ENCODE data around the gene ZNF324B. TPM values are rescaled to one million over a fixed set of nuclear protein-coding genes. Genes with fewer than 3 reads are reported as not detected.

The ZNF324B gene
- total and polyA plus RNA-seq, 2 donors (not counting 3 experiments of a cell fraction or from before 2014, with no cell fraction given) = 3.4 to 6.9 TPM

DNA sequence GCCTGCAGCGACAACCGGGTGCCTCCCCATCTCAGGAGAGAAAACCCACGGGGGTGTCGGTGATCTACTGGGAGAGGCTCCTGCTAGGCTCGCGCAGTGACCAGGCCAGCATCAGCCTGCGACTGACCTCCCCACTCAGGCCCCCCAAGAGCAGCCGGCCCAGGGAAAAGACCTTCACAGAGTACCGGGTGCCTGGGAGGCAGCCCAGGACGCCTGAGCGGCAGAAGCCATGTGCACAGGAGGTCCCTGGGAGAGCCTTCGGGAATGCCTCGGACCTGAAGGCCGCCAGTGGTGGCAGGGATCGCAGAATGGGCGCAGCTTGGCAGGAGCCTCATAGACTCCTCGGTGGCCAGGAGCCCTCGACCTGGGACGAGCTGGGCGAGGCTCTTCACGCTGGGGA is 3.9 kb downstream of the ZNF324B start:
- BruUV-seq (replicated peaks) = no TSS peak
- dilution Hi-C loops (cut with MboI; ENCODE audit: extremely low pct_ligation_motif_present, low sequenced_read_pairs) = no loop called here
- DNase-seq (ENCODE audit: low read depth, low spot score) (no peak), FAIRE-seq (no peak)
- Histone ChIP-seq H4K20me1 (replicated peaks; ENCODE audit: control insufficient read depth, extremely low read depth, insufficient read depth, low read length) (no peaks in the 10 kb centered on the region), H3K36me3 (ENCODE audit: control insufficient read depth in 2 of 2, extremely low read depth in 1 of 2, insufficient read depth in 2 of 2, low read length in 2 of 2) (peaks cover 0 to 12% of the 10 kb centered on the region in 2 experiments), H3K79me2 (ENCODE audit: control insufficient read depth, insufficient read depth, low read length) (no peaks in the 10 kb centered on the region), H3K27me3 (ENCODE audit: control insufficient read depth in 2 of 2, insufficient read depth in 2 of 2, low read length in 2 of 2) (no peaks in the 10 kb centered on the region), H3K27ac (ENCODE audit: insufficient read depth, low read depth, low read length) (no peak overlapping the region), H3K9ac (replicated peaks; ENCODE audit: extremely low read depth, insufficient read depth, low read length) (no peak overlapping the region), H3K4me3 (replicated peaks in 1 of 3; ENCODE audit: insufficient read depth in 1 of 3, low read depth in 1 of 3, low read length in 3 of 3) (no peak overlapping the region), H3K9me3 (replicated peaks; ENCODE audit: control insufficient read depth, insufficient read depth, low read length) (no peaks in the 10 kb centered on the region), H3K4me1 (ENCODE audit: control insufficient read depth, extremely low read depth, insufficient read depth, low read length) (peaks cover 3% of the 10 kb centered on the region), H2AFZ (ENCODE audit: low read depth, low read length) (no peak overlapping the region), H3K4me2 (ENCODE audit: insufficient read depth, low read length) (no peak overlapping the region), H3K9me1 (replicated peaks; ENCODE audit: control insufficient read depth, extremely low read depth, insufficient read depth, low read length) (no peaks in the 10 kb centered on the region)
- intact Hi-C loops (cut with micrococcal nuclease) = no loop called here
- ChIA-PET CTCF (no interaction called here), POLR2A (no interaction called here)
- TF ChIP-seq POLR2A (IDR thresholded peaks at IDR 0.05; ENCODE audit: low read depth, low read length) (no peak), GATA2 (IDR thresholded peaks at IDR 0.05; ENCODE audit: insufficient read depth, insufficient read length, low read depth, low read length) (no peak), FOS (IDR thresholded peaks at IDR 0.05; ENCODE audit: borderline replicate concordance, insufficient read depth, low read length) (no peak), JUN (IDR thresholded peaks at IDR 0.05; ENCODE audit: borderline replicate concordance, insufficient read depth, insufficient read length, low read depth) (no peak), EZH2 (IDR thresholded peaks at IDR 0.05; ENCODE audit: borderline replicate concordance, low read depth, low read length, severe bottlenecking) (no peak)

DNA sequence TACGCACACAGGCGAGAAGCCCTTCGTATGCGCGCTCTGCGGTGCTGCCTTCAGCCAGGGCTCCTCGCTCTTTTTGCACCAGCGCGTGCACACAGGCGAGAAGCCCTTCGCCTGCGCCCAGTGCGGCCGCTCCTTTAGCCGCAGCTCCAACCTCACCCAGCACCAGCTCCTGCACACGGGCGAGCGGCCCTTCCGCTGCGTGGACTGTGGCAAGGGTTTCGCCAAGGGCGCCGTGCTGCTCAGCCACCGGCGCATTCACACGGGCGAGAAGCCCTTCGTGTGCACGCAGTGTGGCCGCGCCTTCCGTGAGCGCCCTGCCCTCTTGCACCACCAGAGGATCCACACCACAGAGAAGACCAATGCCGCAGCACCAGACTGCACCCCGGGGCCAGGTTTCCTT is 4.7 kb downstream of the ZNF324B start:
- BruUV-seq (replicated peaks) = no TSS peak
- Histone ChIP-seq H3K36me3 (ENCODE audit: control insufficient read depth in 2 of 2, extremely low read depth in 1 of 2, insufficient read depth in 2 of 2, low read length in 2 of 2) (peaks cover 0 to 12% of the 10 kb centered on the region in 2 experiments), H3K9ac (replicated peaks; ENCODE audit: extremely low read depth, insufficient read depth, low read length) (no peak overlapping the region), H4K20me1 (replicated peaks; ENCODE audit: control insufficient read depth, extremely low read depth, insufficient read depth, low read length) (no peaks in the 10 kb centered on the region), H3K9me1 (replicated peaks; ENCODE audit: control insufficient read depth, extremely low read depth, insufficient read depth, low read length) (no peaks in the 10 kb centered on the region), H3K27me3 (ENCODE audit: control insufficient read depth in 2 of 2, insufficient read depth in 2 of 2, low read length in 2 of 2) (no peaks in the 10 kb centered on the region), H3K9me3 (replicated peaks; ENCODE audit: control insufficient read depth, insufficient read depth, low read length) (no peaks in the 10 kb centered on the region), H3K4me1 (ENCODE audit: control insufficient read depth, extremely low read depth, insufficient read depth, low read length) (peaks cover 1% of the 10 kb centered on the region), H2AFZ (ENCODE audit: low read depth, low read length) (no peak overlapping the region), H3K79me2 (ENCODE audit: control insufficient read depth, insufficient read depth, low read length) (no peaks in the 10 kb centered on the region), H3K4me2 (ENCODE audit: insufficient read depth, low read length) (no peak overlapping the region), H3K4me3 (replicated peaks in 1 of 3; ENCODE audit: insufficient read depth in 1 of 3, low read depth in 1 of 3, low read length in 3 of 3) (no peak overlapping the region), H3K27ac (ENCODE audit: insufficient read depth, low read depth, low read length) (no peak overlapping the region)
- POLR2A ChIA-PET = no interaction called here
- TF ChIP-seq POLR2A (IDR thresholded peaks at IDR 0.05; ENCODE audit: low read depth, low read length) (no peak), FOS (IDR thresholded peaks at IDR 0.05; ENCODE audit: borderline replicate concordance, insufficient read depth, low read length) (no peak)
- CTCF ChIA-PET = no interaction called here
- FAIRE-seq (no peak), DNase-seq (ENCODE audit: low read depth, low spot score) (no peak)
- intact Hi-C loops (cut with micrococcal nuclease) = no loop called here
- dilution Hi-C loops (cut with MboI; ENCODE audit: extremely low pct_ligation_motif_present, low sequenced_read_pairs) = no loop called here
